Liver (tissue), 3 donors: Measurements from ENCODE around the gene ASCC1.
"Not testable (repeated sequence)": the region's sequence is repeated elsewhere in the genome, so short reads cannot be mapped to it uniquely, and the experiment has no call there.

ENCODE experiments used
- ATF3 ChIP-seq: IDR thresholded peaks from 2 replicates; pipeline ENCODE4 v1.6.1; 2016; ENCODE audit warnings: antibody characterized with exemption
- CTCF ChIP-seq: fragments of 150-350 bp; IDR thresholded peaks from 2 replicates; pipeline ENCODE4 v1.5.1; 2017; ENCODE audit warnings: improper control_type of control experiment, low read depth, low read length; ENCODE audit not compliant: missing input control
- EGR1 ChIP-seq, 2 donors: IDR thresholded peaks; 2 replicates each; pipeline ENCODE4 v1.6.1; 2016 to 2018; ENCODE audit warnings: antibody characterized with exemption in 2 of 2, low read depth in 2 of 2
- FOXA1 ChIP-seq: IDR thresholded peaks from 2 replicates; pipeline ENCODE4 v1.6.1; 2016; ENCODE audit warnings: antibody characterized with exemption
- NR2F2 ChIP-seq: IDR thresholded peaks from 2 replicates; pipeline ENCODE4 v1.6.1; 2016; ENCODE audit warnings: antibody characterized with exemption
- TF ChIP-seq, protein P1 (sequence below): IDR thresholded peaks from 2 replicates; pipeline ENCODE4 v1.6.1; 2016; ENCODE audit warnings: antibody characterized with exemption
- donor health status: healthy.
- donor health status: healthy.

DNA sequence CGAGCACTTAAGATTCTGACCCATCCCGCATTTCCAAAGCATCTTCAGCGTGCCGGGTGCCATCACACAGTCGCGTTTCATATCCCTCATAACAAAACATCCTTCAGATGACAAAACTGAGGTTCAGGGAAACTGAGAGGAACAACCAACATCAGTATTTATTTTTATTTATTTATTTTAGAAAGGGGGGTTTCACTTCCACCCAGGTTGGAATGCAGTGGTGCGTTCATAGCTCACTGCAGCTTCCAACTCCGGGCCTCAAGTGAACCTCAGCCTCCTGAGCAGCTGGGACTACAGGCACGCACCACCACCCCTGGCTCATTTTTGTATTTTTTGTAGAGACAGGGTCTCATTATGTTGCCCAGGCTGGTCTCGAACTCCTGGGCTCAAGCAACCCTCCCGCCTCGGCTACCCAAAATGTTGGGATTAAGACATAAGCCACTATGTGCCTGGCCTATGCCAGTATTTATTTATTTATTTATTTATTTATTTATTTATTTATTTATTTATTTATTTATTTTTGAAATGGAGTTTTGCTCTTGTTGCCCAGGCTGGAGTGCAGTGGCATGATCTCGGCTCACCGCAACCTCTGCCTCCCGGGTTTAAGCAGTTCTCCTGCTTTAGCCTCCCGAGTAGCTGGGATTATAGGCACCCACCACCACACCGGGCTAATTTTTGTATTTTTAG lies 33.2 kb upstream of the ASCC1 start:
- not testable (repeated sequence) for TF ChIP-seq CTCF; ATF3; EGR1 (IDR thresholded peaks at IDR 0.05; ENCODE audit: low read depth in 2 of 2); FOXA1; NR2F2
- TF ChIP-seq, protein P1, sequence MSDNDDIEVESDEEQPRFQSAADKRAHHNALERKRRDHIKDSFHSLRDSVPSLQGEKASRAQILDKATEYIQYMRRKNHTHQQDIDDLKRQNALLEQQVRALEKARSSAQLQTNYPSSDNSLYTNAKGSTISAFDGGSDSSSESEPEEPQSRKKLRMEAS: not testable (repeated sequence)
